ENCODE measurements around the gene MKNK2.

GRCh38 chr19:2055931-2056836 is 5.1 kb upstream of the MKNK2 start:
- TF ChIP-seq POLR2AphosphoS5 (IDR thresholded peaks at IDR 0.05), result peak; percentile 65 to 87
- no peak for TF ChIP-seq EP300 (IDR thresholded peaks at IDR 0.05)
